HG02970 (cell line): ENCODE measurements around the gene WLS.

ENCODE experiments used
- ATAC-seq: cut with Tn5 transposase; IDR thresholded peaks from one replicate; pipeline ENCODE4 v1.9.1; 2021; ENCODE audit warnings: mild to moderate bottlenecking, moderate library complexity, moderate number of reproducible peaks; ENCODE audit not compliant: unreplicated experiment, low FRiP score

The WLS gene

DNA sequence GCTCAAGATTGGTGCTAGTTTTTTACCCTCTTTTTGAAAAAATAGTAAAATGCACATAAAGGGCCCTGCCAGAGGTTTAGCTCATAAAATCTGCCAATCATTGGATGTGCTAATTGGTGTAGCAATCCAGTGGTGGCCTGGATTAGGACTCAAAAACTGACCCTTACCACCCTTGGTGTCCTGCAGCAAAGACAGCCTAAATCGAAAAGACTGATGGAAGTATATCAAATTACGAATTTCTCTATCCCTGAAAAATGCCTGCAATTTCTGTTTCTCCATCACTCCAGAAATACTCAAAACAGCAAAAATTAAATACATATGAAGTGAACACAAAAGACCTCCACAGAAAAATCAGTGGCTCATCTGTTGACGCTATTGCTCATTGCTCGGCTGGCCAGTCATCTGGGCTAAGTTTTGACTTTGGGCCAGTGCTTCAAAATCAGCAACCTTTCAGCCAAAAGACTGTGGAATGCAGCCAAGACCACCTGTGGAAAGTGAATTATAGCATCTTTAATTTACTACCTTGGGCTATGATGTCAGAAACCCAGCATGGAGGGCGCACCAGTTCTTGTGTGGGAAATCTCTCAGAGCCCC, 30.0 kb downstream of the WLS start:
- no peak for ATAC-seq

DNA sequence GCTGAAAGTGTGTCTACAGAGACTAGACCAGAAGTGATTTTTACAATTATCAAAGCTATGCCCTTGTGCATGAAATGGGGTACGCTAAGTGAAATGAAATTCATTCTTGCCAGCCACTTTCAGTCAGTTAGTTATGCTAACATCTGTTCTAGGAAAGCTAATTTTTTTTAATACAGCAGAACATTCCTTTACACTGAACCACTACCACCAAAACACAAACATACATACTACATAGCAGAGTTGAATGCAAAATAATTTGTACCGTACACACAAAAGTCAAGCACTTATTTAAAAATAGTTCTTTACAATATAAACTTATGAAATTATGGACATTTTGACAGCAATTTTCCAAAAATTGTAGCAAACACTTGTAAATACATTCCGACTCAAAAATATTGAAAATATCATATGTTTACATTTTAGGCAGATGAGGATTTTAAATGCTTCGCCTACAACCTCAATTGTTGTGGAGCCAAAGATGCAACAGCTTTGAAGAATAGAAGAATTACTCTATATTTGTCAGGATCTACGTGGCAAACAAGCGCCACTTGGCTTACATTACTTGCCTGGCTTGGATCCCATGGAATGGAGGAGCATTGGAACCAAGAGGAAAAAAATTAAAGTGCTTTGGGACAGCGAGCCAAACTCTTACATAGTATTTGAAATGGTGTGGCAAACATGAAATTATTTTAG, 30.6 kb downstream of the WLS start:
- no peak for ATAC-seq

DNA sequence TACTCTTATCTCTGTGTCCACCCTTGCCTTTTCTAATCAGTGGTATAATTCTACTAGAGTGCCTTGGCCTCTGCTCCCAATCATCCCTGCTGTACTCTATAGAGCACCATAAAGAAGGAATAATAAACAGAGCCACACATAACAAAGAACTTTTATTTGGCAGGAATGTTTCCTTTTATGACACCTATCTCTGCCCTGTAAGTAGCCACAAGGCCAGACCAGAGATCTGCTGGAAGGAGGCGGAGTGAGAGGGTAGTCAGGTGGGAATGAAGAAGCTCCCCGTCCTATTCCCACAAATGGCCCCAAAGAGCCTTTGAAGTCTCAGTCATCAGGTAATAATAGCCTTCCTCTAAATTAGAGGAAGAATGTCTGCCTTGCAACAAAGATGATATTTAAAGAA, 32.7 kb downstream of the WLS start:
- ATAC-seq = no peak

DNA sequence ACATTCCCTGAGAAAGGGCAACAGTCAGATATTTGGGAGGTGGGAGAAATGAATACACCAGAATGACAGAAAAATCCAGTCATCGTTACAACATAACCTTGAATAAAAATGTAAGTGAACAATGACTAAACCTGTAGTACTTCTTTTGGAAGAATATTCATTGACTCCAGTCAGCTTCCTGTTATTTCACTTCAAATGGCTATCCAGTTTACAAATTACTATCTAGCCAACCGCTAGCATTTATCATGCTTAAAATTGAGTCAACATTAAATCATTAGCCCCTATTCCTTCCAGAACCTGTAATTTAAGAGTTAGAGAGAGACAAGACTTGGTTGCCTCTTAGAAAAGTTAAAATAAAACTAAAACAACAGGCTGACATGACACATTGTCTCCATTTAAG, 33.6 kb downstream of the WLS start:
- ATAC-seq = no peak

DNA sequence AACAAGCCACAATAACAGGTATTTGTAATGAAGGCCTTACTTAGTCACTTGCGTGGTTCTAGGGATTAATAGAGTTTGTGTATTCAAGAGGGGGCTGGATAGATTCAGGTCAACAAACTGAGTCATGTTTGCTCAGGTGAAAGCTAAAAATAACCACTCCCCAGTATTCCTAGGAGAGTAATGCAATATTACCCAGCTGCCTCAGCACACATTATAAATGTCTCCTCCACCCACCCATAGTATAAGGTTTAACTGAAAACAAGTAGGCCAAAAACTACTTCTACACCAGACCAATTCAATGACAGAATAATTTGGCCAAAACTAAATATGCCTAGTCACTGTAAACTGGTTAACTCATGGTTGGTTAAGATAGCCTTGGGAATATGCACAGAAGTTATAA, 34.4 kb downstream of the WLS start:
- no peak for ATAC-seq

DNA sequence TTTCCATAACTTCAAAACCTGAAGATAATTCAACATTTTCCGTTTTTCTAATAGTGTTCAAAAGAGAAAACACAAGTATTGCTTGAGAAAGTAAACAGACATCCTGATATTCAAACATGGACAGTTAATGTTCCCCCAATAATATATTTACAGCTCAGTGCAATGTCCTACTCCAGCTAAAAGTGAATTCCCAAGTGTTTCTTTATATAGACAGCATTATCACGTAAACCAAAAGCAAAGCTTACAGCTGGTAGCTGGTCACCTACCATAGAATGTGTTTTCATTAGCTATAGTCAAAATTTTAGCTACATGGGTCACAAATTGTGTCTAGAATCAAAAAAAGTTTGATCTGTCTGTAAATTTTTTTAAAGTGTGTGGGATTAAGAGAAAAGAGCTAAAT, 34.9 kb downstream of the WLS start:
- ATAC-seq = no peak

DNA sequence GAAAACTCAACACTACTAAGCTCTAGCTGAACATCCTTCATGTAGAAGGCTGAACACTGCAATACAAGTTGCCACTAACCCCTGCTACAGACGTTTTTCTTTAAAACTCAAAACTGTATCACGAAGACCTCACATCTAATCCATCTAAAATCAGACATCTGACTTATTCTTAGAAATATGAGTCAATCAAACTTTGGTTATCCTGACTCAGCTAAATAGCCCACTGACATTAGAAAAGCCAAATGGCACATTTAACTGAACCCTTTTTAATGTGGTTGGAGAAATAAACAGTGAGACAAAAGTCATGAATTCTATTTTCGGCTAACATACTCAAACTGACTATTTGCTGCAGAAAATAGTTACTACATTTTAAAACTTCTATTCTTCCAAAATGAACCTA, 35.6 kb downstream of the WLS start:
- no peak for ATAC-seq

DNA sequence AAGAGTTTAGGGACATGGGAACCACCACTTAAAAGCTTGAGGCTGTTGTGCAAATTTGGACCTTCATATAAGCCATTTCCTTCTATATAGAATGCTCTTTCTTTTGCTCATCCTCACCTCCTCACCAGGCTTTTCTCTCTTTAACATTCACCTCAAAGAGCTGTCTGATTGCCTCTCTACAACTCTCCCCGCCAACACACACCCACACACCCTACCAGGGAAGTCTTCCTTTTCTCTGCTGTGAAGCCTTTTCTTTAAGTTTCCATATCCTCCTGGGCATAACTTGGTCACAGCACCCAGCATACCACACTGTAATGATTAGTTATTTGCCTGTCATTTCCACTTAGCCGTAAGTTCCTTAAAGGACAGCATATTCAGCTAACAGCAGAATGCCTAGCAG, 40.6 kb downstream of the WLS start:
- no peak for ATAC-seq

DNA sequence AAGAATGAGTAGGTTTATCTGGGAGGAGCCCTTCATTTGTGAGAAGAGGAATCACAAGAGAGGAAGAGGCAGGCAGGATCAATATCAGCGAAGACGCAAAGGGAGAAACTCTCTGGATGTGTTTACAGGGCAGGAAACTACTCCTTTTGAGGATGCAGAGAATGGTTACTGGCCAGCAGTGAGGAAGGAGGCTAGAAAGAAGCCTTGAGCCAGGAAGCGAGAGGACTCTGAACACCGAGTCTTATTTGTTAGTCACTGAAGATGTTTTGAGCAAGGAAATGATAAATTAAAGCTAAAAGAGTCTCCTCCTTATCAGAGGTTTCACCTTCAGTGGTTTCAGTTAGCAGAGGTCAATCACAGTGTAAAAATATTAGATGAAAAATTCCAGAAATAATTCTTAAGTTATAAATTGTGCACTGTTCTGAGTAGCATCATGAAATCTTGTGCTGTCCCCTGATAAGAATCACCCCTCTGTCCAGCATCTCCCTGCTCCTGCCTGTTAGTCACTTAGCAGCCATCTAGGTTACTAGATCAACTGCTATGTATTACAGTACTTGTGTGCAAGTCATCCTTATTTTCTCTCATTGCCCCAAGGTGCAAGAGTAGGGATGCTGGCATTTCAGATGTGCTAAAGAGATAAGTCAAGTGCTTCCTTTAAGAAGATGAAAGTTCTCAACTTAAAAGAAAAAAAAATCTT, 43.5 kb downstream of the WLS start:
- no peak for ATAC-seq

DNA sequence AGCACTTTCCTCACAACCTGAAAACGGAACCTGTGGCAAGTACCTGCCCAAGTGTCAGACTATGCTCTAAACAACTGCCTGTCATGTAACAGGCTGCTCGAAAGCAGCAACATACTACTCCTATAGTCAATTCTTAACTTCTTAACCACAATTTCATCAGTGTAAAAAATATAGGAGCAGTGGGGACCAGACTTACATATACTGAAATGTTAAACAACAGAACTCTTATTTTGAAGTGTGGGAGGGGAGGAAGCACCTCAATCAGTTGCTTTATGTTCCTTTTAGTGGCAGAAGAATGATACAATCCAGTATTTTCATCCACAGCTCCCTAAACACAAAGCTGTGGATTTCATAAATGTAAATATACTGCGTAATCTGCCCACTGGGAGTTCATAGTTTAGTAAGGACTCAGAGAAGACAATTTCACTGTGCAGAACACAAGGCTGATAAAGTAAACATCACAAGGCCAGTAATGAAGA, 44.2 kb downstream of the WLS start:
- ATAC-seq = no peak

DNA sequence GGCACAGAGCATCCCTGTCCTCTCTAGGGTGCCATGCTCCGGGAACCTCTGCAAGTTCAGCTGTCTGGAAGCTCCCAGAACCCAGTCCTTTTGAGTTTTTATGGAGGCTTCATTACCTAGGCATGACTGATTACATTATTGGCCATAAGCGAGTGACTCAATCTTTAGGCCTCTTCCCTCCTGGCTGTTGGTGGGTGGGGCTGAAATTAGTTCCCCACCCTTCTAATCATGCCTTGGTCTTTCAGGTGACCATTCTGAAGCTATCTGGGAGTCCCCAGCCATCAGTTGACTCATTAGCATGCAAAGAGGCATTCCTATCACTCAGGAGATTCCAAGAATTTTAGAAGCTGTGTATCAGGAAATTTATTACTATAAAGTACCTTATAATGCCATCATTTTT, 46.6 kb downstream of the WLS start:
- ATAC-seq = no peak

DNA sequence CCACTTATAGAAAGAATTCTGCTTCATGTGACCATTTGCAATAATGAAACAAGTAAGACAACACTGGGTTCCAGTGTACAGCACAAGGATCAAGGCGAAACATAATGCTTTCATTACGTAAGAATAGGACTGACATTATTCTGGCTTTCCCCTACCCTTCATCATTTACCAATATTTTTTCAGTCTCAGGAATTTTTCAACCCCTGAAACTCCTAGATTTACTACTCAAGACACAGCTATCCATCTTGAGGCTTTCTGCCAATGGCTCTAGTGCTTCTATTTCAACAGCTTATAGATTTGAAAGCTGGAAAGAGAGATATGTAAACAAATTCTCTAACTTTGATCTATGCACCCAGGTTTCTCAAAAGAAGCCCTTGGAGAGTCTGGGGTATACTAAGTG, 48.4 kb downstream of the WLS start:
- no peak for ATAC-seq

DNA sequence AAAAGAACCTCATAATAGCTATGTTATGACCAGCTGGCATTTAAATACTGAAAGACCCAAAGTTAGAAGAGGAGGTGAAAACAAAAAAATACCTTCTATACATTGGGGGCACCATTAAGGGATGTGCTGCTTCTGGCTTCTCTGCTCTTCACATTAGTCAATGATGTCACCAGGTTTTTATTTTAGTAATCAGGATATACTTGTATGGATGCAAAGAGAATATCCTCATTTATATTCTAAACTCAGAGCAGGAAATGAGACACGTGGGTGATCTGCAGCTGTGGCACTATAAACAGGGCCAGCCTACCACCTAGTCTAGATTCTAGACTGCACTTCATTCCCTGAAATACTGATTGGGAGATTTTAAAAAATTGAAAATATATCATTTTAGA, 51.2 kb downstream of the WLS start:
- ATAC-seq = no peak

DNA sequence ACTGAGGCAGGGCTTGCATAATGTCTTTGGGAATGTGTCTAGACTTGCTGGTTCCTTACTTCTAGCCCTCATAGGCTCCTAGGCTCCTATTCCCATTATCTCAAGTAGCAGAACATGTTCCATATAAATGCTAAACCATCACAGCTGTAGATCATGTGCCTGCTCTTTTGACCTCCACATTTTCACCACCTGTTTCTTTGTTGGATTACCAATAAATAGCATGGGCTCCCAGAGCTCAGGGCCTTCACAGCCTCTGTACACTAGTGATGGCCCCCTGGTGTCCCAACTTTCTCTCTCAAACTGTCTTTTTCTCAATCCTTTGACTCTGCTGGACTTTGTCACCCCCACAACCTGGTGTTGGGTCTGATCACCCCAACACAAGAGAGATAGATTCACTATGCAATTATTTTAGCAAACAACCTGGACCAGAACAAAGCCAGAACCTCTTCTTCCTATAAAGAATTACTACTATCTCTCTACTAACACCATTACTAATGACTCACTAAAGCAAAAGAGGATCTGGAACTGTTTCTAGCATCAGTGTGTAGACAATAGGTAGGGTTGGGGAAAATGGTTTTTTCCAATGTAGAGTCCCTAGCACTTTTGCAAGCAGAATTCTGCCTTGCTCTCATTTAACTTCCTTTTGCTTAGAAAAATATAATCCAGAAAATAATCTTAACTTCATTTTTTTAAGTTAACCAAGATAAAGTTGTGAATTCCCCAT, 51.7 kb downstream of the WLS start:
- ATAC-seq = no peak

DNA sequence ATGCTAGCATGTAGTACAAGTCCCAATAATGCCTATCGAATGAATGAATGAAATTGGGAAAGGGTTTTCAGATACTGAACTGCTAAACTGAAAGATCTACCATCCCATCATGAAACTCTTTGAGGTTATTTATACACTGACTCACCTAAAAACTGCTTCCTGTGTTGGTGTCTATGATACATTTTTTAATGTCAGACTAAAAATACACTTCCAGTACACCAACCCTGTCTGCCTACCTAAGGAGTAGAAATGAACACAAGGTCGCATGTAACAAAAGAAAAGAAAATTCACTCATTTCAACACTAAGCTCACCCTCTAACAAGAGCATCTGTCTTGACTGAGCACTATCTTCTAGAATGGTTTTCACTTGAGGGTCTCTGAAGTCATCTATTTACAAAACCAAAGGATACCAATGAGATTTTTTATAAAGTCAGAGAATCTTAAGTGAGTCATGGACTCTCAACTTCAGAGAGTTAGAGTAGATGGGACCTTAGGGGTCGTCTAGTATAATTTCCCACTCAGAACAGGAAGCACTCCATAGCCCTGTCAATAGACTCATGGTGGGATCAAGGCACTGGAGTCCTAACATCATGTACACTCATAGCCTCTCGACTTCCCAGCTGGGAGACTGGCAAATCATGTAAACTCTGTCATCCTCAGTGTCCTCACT, 53.4 kb downstream of the WLS start:
- ATAC-seq = no peak

DNA sequence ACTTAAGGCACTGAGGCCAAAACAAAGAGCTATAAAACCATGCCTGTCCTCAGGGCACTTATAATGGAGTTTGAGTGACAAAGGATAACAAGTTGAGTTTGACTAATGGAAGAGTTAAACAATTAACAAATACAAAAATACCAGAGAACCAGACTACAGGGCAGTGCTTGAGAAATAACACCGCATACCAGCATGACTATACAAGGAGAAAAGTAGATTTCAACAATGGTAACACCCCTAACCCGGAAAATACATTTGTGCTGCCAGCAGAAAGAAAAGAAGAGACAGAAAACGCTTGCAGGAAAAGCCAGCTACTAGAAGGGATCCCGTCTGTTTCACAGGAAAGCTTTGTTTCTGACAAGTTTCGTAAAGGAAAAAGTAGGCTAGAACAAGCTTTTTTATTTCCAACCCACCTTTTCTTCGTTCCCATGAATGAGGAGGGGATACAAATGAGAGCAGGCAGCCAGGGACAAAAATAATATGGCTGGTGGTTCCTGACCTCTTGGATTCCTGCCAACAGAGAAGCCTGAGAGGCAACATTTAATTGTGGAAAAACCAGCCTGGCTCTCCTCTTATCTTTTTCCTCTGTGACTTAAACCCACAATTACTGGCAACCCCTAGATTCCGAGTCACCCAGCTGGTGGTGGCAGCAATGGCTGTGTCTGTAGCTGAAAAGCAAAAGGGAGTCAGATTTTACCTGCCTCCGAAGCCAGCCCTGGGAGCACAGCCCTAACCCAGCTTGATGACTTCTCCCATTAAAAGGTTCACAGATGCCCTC, 56.5 kb downstream of the WLS start:
- no peak for ATAC-seq

DNA sequence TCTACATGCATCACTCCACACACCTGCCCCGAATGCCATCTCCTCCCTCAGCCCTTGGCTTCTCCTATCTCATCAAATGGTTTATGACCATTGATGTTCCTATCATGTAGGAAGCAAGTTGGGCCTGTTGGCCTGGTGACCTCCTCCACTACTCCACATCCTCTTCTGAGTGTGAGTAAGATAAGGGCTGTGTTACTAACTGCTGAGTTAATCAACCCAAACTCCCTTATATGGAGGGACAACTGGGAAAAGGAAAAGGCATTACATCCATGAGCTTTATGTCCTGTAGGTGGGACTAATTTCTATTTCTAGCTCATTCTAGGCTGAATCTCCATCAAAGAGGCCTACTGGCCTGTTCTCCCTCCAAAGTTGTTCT, 57.6 kb downstream of the WLS start:
- ATAC-seq = no peak

DNA sequence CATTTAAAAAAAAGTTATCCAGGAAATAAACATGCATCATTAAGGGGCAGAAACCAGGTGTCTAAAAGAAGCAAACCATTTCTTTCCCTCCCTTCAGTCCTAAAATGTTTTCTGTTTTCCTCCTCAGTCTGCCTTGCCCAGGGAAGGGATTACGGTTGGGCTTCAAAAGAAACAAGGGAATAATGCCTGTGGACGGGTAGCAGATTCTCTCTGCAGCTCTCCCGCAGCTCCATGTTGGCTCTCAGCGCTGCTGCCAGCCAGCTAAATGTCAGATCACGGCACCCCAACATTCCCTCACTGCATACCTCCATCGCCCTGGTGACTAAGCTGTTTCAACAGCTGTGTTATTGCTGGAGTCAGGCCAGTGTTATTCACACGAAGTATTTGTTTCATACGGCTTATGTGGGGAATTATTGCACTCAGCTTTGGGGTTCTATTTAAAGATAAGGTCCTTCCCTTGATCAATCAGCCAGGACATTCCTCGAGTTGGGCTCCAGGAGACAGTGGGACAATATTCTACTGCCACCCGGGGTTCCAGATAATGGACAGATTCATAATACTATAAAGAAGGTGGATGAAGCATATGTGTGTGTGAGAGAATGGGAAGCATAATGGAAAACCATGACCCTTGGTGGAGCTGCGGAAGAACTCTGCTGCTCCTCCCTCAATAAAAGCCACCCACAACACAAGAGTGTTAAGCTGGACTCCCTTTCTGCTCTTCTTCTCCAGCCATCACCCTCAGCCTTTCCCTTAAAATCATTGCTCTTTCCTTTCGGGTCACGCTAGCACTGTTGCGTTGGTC, 58.2 kb downstream of the WLS start:
- no peak for ATAC-seq

DNA sequence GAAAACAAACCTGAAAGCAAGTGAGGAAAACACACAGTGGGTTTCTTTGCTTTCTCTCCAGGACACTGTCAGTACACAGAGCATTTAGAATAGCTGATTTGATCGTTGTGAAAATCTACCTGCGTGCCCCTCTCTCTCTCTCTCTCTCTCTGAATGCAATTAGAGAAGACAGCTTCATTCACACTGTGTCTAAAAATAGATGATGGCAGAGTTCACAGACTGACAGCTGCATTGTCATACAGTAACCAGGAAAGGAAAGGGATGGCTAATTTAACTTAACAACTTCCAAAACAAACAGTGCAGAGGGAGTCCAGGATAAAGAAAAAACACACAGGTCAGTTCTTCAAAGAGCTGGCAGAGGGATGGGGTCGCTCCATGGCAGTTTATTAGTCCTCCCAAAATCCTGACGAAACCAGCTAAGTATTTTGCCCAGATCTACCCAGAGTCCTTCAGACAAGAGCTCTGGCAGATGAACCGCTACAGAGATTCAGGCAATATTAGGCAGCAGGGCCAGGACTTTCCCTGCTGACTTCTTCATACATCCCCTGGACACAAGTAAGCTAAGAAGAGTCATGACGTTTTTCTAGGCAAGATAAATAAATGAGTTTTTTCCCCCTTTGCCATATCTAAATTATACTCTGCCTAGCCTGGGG, 58.9 kb downstream of the WLS start:
- no peak for ATAC-seq
